NCI-H345 (cell line): ENCODE results near the gene TRAF3.
"Not testable (repeated sequence)": the region's sequence is repeated elsewhere in the genome, so short reads cannot be mapped to it uniquely, and the experiment has no call there.

Experiments used
- DNase-seq: peaks from one replicate; lab custom pipeline; 2025; lab: John Stamatoyannopoulos, UW

The TRAF3 gene

GRCh38 chr14:102807013-102807406 is 29.8 kb downstream of the TRAF3 start:
- no peak for DNase-seq

DNA sequence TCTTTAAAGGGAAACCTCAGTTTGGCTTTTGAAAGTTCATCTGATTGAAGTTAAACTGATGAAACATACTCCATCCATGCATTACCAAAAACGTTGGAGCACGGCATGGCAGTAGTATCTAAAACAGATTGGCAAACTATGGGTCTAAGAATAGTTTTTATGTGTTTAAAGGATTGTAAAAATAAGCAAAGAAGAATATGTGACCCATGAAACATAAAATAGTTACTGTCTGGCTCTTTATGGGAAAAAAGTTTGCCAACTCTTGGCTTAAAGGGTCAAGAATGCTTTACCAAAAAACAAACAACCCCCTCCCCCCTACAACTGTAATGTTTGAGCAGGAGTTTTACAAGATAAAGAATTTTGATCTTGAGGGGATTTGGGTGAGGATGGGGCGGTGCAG is 32.6 kb downstream of the TRAF3 start:
- DNase-seq: no peak

DNA sequence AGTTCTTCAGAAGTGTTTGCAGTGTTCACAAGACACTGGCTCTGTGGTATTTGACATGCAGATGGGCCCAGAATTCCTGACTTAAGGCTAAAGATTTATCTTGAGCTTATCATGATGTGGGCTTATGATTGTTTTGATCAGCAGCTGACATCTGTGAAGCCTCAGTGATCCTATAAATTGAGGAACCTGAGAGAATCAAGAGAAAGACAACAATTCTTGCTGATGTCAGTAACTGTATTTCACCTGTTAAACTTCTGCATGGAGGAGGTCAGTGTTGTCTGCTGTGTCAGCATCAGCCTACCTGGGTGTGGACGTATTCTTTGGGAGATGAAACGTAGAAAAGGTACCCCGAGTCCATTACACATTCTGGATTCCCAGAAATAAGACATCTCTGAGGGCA is 33.3 kb downstream of the TRAF3 start:
- DNase-seq: no peak

GRCh38 chr14:102811254-102811963 is 34.2 kb downstream of the TRAF3 start:
- no peak for DNase-seq

DNA sequence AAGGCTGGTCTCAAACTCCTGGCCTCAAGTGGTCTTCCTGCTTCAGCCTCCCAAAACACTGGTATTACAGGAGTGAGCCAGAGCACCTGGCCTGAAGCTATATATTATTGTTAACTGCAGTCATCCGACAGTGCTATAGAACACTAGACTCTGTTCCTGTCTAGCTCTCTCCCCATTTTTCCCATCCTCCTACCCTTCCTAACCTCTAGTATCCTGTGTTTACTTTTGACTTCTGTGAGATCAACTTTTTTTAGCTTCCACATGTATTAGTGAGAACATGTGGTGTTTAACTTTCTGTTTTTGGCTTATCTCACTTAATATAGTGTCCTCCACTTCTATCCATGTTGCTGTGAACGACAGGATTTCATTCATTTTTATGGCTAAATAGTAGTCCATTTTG is 34.7 kb downstream of the TRAF3 start:
- DNase-seq: no peak

DNA sequence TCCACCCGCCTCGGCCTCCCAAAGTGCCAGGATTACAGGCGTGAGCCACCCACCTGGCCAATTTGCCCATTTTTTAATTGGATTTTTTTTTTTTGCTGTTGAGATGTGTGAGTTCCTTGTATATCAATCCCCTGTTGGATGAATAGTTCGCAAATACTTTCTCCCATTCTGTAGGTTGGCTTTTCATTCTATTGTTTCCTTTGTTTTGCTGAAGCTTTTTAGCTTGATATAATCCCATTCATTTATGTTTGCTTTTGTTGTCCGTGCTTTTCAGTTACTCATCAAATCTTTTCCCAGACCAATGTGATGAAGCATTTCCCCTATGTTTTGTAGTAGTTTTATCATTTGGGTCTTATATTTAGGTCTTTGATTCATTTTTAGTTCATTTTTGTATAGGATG is 36.4 kb downstream of the TRAF3 start:
- DNase-seq: no peak

DNA sequence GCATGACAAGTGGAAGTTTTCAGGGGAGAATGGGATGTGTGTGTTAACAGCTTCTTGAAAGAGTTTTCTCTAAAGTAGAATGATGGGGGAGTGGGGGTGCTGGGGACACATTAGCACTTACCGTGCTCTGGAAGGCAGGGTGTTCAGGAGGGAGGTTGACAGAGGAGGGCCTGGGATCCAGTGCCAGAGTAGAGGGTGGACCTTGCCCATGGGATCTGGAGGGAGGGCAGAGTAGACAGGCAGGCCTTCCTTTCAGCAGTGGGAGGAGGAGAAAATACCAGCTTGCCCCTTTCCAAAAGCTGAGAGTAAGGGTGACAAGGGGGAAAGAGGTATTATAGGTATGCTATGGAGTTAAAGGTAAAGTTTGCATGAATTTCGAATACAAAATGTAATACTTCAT is 40.1 kb downstream of the TRAF3 start:
- no peak for DNase-seq

- no peak for DNase-seq
Observed at GRCh38 chr14:102817942-102818940, 41.0 kb downstream of the TRAF3 start.

- DNase-seq: peak; percentile 66
Observed at GRCh38 chr14:102819176-102819628, 42.0 kb downstream of the TRAF3 start.

- no peak for DNase-seq
Observed at GRCh38 chr14:102819747-102820330, 42.6 kb downstream of the TRAF3 start.

DNA sequence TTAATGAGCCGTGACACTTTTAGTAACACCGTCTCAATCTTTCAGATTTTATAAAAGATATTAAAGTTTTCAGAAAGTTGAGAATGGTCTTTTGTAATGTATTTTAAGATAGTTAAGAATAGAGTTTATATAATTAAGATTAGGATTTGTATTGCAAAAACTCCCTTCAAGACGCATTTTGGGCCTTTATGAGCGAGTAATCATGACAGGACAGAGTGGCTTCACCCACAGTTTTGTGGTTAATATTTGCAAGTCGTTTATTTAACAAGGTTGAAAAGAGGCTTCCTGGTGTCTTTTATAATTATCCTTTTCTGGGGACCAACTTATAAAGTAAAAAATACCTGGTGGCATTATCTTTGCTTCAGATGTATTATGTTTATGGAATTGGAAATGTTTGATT is 44.0 kb downstream of the TRAF3 start:
- no peak for DNase-seq

DNA sequence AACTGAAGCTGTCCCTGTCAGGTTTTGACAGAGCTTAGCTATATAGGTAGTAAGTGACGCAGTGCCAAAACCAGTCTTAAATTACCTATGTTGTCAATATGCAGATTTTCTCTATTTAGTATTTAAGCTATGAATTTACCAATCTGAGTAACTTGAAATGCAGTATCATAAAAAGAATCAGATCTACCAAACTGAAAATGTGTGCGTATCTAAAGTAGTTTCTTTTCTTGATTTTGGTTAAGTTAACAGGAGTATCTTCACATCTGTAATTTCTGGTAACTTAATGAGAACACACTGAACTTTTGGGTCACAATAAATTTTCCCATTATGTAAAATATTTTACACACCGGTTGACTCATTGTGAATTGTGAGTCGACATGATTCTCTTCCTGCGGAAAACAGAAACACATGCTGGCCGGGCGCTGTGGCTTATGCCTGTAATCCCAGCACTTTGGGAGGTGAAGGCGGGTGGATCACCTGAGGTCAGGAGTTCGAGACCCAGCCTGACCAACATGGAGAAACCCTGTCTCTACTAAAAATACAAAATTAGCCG is 45.1 kb downstream of the TRAF3 start:
- no peak for DNase-seq

- not testable (repeated sequence) for DNase-seq
Observed at GRCh38 chr14:102822887-102823286, 45.6 kb downstream of the TRAF3 start.

DNA sequence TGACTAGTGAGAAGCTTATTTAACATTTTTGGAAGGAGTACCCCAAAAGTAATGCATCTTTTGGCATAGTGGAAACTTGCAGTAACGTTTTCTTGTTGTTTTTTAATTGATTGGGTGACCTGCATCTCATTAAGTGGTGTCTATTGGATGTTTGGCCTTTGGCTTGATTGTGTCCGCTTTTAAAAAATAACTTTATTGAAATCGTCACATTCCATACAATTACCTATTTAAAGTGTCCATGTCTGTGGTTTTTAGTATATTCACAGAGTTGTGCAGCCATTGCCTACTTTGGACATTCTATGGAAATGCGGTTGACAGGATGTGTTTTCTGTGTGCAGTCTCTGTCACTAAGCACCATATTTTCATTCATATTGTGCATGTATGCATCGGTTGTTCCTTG is 46.3 kb downstream of the TRAF3 start:
- no peak for DNase-seq

DNA sequence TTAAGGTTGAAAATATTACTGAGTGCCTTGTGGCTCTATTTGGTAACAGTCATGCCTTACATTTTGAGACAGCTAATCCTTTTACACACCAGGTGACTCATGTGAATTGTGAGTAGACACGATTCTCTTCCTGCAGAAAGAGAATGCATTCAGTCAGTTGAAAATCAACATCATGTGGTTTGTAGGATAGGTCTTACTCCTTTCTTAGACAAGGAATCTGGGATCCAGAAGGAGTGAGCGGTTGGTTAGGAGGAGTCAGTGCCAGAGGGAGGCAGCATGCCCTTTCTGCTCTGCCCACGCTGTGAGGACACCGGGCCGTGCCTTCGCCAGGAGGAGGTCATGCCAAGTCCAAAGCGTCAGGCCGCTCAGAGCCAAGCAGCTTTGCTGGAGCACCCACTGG is 47.6 kb downstream of the TRAF3 start:
- no peak for DNase-seq

DNA sequence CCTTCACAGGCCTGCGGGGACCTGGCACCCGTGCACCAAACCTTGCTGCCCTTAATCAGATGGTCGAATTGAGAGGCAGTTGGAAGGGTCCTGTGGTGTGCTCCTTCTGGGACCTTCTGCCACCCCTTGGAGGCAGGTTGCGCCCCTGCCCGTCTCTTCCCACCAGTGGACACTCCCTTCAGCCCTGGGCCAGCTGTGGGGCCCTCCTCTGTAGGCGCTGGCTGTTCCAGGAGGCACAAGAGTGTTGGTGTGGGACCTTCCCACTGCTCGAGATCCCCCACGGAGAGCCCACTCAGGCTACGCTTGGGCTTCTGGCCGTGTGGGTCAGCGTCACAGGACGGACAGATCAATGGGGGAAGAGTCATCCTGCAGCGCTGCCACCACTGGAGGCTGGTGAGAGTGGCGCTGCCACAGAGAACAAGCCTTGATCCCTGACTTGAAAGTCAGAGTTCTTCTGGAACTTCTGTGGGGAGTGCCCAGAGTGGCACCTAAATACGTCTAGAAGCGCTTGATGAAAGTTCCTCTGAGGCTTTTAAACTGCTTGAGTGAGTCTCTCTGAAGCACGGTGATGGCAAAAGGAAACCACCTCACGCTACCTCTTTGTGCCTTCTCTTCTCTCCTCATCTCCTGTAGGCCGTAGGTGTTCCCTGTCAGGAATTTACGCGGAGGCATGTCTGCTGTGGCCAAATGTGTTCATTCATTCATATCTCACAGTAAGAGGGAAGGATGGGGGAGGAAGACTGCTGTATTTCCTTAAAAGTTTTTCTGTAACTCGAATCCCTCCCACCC is 48.3 kb downstream of the TRAF3 start:
- no peak for DNase-seq

DNA sequence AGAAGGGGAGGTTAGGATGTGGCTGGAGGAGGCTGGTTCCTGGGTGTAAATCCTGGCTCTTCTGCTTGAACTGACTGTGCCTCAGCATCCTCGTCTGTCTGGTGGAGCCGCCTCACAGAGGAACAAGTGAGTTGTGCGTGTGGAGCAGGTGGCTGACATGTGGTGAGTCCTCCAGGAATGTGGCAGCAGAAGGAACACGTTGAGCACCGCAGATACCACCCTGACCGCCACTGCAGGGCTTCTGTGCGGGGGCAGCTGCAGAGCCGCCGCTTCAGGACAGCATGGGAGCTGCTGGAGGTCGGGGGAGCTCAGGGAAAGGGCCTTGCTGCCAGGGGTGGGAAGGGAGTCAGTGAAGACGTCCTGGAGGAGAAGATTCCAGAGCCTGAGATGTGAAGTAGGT is 48.9 kb downstream of the TRAF3 start:
- DNase-seq: no peak

DNA sequence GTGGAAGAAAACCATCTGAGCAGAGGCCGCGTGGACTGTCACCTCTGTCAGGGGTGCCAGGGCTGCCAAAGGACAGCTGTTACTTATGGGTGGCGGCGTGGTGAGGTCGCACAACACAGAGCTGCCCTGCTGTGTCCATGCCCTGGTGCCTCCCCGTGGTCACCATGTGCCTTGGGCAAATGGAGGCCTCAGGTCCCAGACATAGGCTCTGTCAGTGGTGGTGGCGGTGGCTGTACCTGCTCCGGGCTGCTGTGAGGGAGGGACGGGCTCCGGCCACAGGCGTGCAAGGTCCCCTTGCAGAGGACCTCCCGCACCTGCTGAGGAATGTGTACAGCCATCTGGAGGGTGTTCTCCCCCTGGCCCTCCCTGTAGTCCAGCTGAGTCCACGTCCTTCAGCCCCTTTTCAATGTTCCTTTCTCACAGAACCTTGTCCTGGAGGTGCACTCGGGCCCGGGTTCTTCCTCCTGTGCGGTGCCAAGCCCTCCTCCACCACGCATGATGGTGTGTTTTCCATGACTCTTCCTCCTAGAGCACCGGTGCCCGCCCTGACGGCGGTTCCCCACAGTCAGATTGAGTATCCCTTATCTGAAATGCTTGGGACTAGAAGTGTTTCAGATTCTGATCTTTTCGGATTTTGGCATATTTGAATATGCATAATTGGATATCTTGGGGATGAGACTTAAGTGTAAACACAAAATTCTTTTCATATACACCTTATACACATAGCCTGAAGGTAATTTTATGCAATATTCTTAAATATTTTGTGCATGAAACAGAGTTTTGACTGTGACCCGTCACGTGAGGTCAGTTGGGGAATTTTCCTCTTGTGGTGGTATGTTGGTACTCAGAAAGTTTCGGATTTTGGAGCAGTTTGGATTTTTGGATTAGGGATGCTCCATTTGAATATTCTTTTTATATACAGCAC is 49.8 kb downstream of the TRAF3 start:
- no peak for DNase-seq

DNA sequence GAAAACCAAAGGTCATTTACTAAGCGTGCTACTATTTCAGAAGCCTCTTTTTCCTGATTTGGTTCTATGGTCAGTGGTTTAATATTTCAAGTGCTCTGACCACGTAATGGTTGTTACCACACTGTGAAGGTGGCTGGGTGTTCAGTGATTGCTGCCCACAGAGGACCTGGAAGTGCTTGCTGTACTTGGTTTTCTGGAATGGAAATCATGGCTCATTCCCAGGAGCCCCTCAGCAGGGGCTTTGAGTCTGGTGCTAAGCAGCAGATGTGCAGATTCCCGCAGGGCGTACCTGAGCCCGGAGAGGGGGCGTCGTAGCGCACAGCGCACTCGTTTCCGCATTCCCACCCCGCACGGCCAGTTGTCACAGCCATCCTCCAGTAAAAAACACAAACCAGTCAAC is 50.5 kb downstream of the TRAF3 start:
- DNase-seq: peak; percentile 48

GRCh38 chr14:102828151-102828550 is 50.9 kb downstream of the TRAF3 start:
- peak; percentile 27 for DNase-seq
